Stimulated activated naive CD8-positive, alpha-beta T cell treated with anti-CD3 and anti-CD28 coated beads, Interleukin-15, Interleukin-2, amounts not matched to agents 100 ng/mL and 50 ng/mL, for 24 hours (primary cell): ENCODE data around the gene TNS1.

ENCODE experiments used
- H3K27ac Mint-ChIP-seq: one replicate; pipeline ENCODE4 v1.8.0; 2021; ENCODE audit warnings: mild to moderate bottlenecking, mixed read lengths
- H3K27me3 Mint-ChIP-seq: one replicate; pipeline ENCODE4 v1.8.0; 2021; ENCODE audit warnings: mixed read lengths
- H3K36me3 Mint-ChIP-seq: one replicate; pipeline ENCODE4 v1.8.0; 2021; ENCODE audit warnings: low read depth, mixed read lengths
- H3K4me1 Mint-ChIP-seq: one replicate; pipeline ENCODE4 v1.8.0; 2021; ENCODE audit warnings: low read depth, mixed read lengths
- H3K4me3 Mint-ChIP-seq: one replicate; pipeline ENCODE4 v1.8.0; 2021; ENCODE audit warnings: mild to moderate bottlenecking, mixed read lengths
- H3K9me3 Mint-ChIP-seq: one replicate; pipeline ENCODE4 v1.8.0; 2021; ENCODE audit warnings: mixed read lengths

TNS1 gene

DNA sequence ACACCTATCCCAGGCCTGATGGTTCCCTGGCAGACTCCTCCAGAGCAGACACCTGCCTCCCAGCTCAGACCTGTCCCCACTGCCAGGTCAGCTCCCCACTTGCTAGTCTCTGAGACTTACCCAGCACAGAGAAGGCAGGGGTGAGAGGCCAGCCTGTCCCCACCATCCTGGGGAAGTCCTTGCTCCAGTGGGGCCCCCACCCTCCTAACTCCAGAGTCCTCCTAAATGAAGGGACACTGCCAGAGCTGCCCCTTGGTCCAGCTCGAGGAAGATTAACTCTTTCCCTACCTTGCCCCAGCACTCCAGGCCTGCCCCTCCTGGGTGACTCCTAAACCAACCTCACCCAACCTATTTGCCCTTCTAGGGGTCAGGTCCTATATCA, 30.4 kb upstream of the TNS1 start:
- Mint-ChIP-seq H3K4me1 (peaks cover 7% of the 10 kb centered on the region), H3K27ac (no peak overlapping the region), H3K4me3 (no peak overlapping the region), H3K9me3 (no peaks in the 10 kb centered on the region), H3K27me3 (peaks cover 10% of the 10 kb centered on the region), H3K36me3 (no peaks in the 10 kb centered on the region)

DNA sequence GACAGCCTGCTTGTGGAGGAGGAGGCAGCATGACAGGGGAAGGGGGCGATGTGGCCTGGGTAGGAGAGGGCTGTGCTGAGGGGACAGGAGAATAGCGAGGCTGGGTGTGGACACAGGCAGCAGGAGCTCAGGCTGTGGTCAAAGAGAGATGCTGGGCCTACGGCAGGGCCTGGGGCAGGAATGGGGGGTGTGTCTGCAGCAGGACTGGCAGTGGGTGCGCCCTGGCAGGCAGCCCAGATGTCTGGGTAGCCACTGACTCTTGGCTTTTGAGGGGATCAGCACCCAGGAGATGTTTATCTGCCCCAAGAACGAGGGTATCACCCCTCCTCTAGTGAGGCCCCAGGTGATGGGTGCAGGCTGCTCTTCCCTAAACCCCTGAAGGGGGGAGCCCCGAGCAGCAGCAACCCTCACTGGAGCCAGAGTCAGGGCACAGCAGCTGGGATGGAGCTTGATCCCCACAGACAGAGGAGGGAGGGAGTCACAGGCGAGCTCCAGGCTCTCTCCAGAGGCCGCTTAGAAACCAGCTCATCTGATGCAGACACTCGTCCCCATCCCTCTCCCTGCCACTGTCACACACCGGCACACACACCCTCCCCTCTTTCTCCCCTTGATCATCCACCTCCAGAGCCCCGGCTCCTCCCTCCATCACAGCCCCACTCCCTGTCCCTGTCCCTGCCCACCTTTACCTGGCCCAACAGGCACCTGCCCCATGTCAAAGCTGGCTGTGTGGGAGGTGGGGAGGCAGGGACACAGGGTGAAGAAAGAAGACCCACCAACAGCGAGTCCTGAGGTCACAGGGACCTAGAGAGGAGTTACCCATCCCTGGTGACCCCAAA, 29.8 kb upstream of the TNS1 start:
- H3K9me3 Mint-ChIP-seq, result no peaks in the 10 kb centered on the region
- H3K27me3 Mint-ChIP-seq, result peaks cover 3% of the 10 kb centered on the region
- no peak overlapping the region for H3K27ac Mint-ChIP-seq
- H3K36me3 Mint-ChIP-seq, result no peaks in the 10 kb centered on the region
- no peak overlapping the region for H3K4me3 Mint-ChIP-seq
- H3K4me1 Mint-ChIP-seq, result peaks cover 7% of the 10 kb centered on the region

DNA sequence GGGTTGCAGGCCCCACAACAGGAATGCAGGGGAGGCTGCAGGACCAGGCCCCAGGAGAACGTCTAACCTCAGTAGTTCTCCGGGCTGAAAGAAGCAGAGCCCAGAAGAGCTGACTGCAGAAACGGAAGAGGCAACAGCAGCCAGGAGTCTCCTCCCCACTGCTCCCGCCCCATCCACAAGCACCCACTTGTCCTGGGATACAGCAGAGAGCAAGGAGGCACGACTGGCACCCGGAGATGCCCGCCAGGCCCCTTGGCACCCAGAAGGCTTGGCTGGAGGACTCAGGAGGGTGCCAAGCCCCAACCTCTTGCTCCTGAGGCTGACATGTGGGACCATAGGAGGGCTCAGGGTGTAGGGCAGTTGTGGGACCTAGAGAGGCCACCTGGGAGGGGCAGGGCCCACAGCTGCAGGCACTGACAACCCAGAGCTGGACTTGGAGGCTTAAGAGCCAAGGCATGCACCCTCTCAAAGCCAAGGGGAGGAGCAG, 29.0 kb upstream of the TNS1 start:
- peaks cover 7% of the 10 kb centered on the region for H3K4me1 Mint-ChIP-seq
- H3K27ac Mint-ChIP-seq, result no peak overlapping the region
- no peaks in the 10 kb centered on the region for H3K36me3 Mint-ChIP-seq
- H3K4me3 Mint-ChIP-seq, result no peak overlapping the region
- H3K27me3 Mint-ChIP-seq, result no peaks in the 10 kb centered on the region
- H3K9me3 Mint-ChIP-seq, result no peaks in the 10 kb centered on the region

DNA sequence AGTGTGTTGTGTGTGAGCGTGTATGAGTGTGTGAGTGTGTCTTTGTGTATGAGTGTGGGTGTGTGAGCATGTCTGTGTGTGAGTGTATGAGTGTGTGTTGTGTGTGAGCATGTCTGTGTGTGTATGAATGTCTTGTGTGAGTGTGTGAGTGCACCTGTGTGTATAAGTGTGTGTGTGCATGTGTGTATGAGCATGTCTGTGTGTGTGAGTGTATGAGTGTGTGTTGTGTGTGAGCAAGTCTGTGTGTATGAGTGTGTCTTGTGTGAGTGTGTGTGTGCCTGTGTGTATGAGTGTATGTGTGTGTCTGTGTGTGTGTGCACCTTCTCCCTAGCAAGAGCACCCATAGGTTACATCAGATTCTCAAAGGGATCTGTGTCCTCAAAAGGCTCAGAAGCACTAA, 28.5 kb upstream of the TNS1 start:
- Mint-ChIP-seq H3K27ac (no peak overlapping the region), H3K9me3 (no peaks in the 10 kb centered on the region), H3K27me3 (no peaks in the 10 kb centered on the region), H3K4me1 (peaks cover 7% of the 10 kb centered on the region), H3K36me3 (no peaks in the 10 kb centered on the region), H3K4me3 (no peak overlapping the region)

DNA sequence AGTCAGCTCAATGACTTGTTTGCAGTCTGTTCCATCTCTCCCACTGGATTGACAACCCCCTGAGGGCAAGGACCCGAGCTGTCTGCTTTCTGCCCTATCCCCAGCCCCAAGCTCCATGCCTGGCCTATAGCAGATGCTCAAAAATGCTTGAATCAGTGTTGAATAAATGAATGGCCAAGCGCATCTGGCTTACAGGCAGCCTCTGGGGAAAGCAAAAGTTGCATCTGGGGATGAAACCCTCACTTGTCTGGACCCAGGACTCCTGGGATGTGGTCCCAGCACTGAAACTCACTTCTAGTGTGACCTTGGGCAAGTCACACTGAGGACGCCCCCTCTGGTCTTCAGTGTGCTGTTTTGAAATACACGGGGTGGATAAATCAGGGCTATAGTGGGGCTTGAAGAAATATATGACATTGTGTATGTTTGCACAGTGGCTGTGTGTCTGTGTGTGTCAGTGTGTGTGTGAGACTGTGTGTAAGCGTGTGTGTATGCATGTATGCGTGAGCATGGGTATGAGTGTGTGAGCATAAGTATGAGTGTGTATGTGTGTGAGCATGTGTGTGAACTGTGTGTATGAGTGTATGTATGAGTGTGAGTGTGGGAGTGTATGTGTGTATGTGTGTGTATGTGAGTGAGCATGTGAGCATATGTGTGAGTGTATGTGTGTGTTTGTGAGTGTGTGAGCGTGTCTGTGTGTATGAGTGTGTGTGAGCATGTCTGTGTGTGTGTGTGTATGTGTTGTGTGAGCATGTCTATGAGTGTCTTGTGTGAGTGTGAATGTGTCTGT, 27.8 kb upstream of the TNS1 start:
- no peak overlapping the region for H3K4me3 Mint-ChIP-seq
- no peaks in the 10 kb centered on the region for H3K27me3 Mint-ChIP-seq
- H3K36me3 Mint-ChIP-seq, result no peaks in the 10 kb centered on the region
- H3K4me1 Mint-ChIP-seq, result peaks cover 7% of the 10 kb centered on the region
- H3K9me3 Mint-ChIP-seq, result no peaks in the 10 kb centered on the region
- no peak overlapping the region for H3K27ac Mint-ChIP-seq

DNA sequence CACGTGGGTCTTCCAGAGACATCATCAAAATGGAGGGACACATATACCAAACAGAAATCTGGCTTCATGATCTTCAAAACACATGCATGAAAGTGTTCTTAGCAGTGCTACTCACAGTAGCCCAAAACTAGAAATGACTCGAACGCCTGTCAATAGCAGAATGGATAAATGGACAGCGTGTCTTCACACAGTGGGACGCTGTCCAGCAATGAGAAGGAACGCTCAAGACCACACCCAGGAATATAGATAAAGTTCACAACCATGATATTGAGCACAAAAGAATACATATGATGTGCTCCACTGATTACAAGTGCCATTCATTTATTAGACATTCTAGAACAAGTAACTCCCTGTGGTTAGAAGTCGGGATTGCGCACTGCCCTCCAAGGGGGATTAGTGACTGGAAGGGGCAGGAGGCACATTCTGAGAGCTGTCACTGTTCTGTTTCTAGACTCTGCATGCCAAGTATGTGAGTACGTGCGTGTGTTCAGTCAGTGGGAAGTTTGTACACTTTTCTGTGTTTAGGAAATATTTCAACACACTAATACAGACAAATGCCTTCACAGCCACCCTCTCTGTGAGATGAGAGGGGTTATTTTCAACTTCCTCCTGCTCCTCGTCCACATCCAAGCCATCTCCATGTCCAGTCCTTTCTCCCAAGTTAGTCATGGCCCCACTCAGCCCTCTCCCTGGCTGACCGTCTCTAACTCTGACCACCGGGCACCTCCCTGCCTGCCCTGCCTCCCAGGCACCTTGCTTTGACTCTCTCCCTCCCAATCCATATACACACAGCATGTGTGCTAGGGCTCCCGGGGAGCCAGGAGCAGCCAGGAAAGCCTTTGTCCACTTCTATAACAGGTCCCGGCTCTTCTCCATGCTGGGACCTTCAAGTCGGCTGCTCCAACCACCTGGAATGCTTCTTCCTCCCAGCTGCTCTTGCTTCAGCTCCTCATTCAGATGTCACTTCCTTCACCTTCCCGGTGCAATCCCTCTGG, 26.9 kb upstream of the TNS1 start:
- no peaks in the 10 kb centered on the region for H3K9me3 Mint-ChIP-seq
- H3K27ac Mint-ChIP-seq, result no peak overlapping the region
- H3K4me1 Mint-ChIP-seq, result peaks cover 6% of the 10 kb centered on the region
- no peak overlapping the region for H3K4me3 Mint-ChIP-seq
- no peaks in the 10 kb centered on the region for H3K36me3 Mint-ChIP-seq
- H3K27me3 Mint-ChIP-seq, result no peaks in the 10 kb centered on the region

DNA sequence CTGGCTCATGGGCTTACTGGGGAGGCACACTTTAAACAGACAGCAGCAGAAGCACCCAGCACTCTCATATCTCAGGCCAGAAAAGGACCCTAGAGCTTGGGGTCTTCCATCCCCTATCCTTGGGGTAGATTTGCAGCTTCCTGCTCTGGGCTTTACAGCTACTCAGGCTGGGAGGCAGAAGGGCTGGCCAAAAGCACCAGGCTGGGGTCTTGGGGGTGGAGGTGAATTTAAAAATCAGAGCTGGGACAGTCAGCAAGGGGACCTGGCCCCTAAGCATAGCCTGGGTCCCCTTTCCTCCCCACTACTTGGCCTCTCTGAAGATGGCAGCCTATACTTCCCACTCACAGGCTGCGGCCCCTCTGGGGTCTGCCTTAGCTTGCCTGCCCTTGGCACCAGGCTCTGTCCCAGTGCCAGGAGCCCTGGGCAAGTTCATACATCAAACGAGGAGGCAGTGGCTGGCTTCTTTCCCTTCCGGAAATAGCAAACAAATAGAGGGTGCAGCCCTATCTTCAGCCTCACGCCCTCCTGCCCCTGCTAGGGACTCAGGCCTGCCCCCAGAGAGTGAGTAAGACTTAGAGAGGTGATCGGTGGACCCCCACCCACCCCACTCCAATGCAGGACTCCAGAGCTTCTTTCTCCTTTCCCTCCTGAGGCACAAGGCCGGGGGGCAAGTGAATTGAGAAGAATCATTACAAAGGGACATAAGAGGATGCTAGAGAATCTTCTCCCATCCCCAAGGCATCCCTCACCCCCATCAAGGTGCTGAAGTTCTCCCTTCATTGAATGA, 26.0 kb upstream of the TNS1 start:
- Mint-ChIP-seq H3K27ac (no peak overlapping the region), H3K4me1 (no peaks in the 10 kb centered on the region), H3K4me3 (no peak overlapping the region), H3K36me3 (no peaks in the 10 kb centered on the region), H3K27me3 (no peaks in the 10 kb centered on the region), H3K9me3 (no peaks in the 10 kb centered on the region)

DNA sequence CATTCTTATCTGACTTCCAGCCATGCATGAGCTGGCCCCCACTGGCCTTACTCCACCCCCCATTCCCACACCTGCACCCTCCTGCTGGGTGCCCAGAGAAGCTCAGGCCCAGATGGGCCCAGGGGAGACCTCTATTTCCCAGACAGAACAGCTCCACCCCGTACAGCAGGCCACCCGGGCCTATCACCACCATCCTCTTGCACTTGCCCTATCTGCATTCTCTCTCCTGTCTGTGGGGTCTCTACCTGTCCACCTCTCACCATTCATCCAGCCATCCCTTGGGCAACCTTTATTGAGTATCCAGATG, 25.3 kb upstream of the TNS1 start:
- no peak overlapping the region for H3K4me3 Mint-ChIP-seq
- H3K4me1 Mint-ChIP-seq, result no peaks in the 10 kb centered on the region
- no peaks in the 10 kb centered on the region for H3K27me3 Mint-ChIP-seq
- no peak overlapping the region for H3K27ac Mint-ChIP-seq
- H3K36me3 Mint-ChIP-seq, result no peaks in the 10 kb centered on the region
- H3K9me3 Mint-ChIP-seq, result no peaks in the 10 kb centered on the region

DNA sequence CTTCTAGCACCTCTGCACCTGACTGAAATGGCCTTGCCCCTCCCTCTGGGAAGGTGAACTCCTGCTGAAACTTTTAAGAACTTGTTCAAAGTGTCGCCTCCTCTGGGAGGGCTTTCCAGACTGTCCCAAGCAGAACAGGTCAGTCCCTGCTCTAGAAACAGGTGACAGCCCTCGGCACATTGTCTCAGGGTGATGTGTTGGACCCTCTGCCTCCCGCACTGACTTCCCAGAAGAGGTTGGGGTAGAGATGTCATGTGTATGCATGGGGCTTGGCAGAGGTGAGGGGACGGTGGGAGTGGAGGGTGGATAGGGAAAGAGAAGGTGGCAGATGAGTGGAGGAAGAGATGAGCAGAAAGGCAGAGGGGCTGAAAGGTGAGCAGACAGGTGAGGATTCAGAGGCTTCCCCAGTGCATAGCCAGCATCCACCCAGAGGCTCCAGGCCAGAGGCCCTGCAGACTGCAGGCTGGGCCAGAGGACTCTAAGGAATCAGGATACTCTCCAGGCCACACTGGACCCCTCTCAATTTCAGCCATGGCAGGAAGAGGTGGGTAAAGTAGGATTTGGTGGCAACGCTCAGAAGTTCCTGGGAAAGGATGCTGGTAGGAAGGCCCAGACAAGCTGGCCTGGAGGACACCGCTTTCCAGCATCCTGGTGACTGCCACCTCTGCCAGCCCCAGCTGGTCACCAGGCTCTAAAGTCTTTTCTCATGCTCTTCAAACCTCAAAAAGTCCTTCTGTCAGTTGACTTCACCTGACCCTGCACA, 24.8 kb upstream of the TNS1 start:
- Mint-ChIP-seq H3K4me3 (no peak overlapping the region), H3K36me3 (no peaks in the 10 kb centered on the region), H3K4me1 (no peaks in the 10 kb centered on the region), H3K27ac (no peak overlapping the region), H3K9me3 (no peaks in the 10 kb centered on the region), H3K27me3 (no peaks in the 10 kb centered on the region)

DNA sequence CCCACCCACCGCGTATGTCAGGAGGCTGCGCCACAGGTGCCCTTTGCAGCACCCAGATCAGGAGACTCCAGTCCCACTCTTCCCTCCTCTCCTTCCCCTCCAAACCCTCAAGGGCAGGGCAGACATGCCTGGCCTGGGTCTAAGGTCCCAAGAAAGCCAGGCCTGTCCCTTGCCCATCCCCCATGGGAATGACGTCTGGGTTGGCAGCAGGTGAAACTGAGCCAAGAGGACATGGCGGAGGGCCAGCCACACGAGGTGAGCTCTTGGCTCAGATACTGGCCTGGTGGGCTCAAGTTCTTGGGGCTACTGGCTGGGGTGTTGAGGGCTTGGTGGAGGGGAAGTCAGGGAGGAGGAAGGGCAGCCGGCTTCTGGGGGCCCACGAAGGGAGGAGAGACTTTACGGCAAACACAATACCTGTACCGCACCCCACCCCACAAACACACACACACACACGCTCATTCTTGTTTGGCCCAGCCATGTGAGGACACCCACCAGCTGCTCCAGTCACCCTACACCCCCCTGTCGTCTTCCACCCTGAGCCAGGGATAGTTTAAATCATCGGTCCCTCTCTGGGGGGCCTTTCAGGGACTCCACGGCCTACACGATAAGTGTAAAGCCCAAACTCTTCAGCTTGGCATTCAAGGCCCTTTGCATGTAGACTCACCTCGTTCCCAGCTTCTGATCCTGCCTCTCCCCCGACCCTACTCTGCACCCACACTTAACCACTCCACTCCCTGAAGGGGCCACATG, 24.1 kb upstream of the TNS1 start:
- Mint-ChIP-seq H3K4me3 (no peak overlapping the region), H3K4me1 (no peaks in the 10 kb centered on the region)

DNA sequence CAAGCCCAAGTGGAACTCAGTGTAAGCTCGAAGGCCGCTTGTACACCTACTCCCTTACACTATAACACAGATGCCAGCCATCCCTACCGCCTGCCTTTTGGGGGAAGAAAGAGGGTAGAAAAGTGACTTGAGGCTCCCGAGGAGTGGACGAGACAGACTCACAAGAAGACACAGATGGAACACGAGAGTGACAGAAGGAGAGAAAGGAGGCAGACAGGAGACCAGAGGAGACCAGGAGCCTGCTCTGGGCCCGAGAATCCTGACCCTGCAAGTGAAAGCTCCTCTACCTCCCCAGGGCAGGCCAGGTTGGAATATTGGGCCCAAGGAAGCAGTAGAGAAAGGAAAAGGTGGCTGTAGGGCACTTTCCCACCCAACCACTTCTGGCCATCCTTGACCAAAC, 23.4 kb upstream of the TNS1 start:
- Mint-ChIP-seq H3K36me3 (no peaks in the 10 kb centered on the region), H3K27ac (no peak overlapping the region), H3K9me3 (no peaks in the 10 kb centered on the region), H3K4me1 (no peaks in the 10 kb centered on the region), H3K27me3 (no peaks in the 10 kb centered on the region), H3K4me3 (no peak overlapping the region)

More for the DNA sequence above, 24.1 kb upstream of the TNS1 start:
- Mint-ChIP-seq H3K27ac (no peak overlapping the region), H3K27me3 (no peaks in the 10 kb centered on the region), H3K36me3 (no peaks in the 10 kb centered on the region), H3K9me3 (no peaks in the 10 kb centered on the region)

DNA sequence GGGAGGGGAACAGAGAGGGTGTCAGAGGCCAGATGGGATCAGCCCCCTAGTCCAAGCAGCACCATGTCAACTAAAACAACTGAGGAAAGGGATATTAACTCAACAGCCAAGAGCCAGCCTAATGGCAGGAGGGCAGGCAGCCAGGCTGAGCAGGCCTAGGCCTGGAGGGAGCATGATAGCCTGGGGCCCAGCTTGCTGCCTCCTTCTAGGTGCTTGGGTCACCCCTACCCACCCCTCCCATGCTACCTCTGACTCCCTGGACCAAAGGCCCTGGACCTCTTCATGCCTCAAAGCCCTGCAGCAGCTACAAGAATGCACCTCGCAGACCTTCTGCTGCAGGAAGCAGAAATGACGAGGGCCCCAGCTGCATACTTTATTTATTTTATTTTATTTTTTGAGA, 22.1 kb upstream of the TNS1 start:
- H3K36me3 Mint-ChIP-seq, result no peaks in the 10 kb centered on the region
- no peak overlapping the region for H3K27ac Mint-ChIP-seq
- no peak overlapping the region for H3K4me3 Mint-ChIP-seq
- no peaks in the 10 kb centered on the region for H3K9me3 Mint-ChIP-seq
- H3K4me1 Mint-ChIP-seq, result no peaks in the 10 kb centered on the region
- H3K27me3 Mint-ChIP-seq, result no peaks in the 10 kb centered on the region

DNA sequence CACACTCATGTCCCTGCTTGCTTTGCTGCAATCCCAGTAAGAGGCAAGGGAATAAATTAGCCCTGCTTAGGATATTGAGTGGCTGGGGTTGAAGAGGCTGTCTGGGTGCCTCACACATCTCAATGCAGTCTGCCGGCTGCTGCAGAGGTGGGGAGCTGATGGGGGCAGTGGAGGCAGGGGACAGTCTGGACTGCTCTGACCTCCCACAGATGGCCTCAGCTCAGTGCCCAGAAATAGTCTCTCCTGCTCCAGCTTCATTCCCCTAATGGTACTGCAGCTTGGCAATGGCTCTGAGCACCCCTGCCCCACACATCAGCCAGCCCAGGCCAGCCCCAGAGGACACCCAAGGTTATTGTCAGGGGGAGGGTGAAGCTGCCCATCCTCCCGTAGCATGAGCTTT, 21.5 kb upstream of the TNS1 start:
- Mint-ChIP-seq H3K9me3 (no peaks in the 10 kb centered on the region), H3K36me3 (no peaks in the 10 kb centered on the region), H3K27me3 (no peaks in the 10 kb centered on the region), H3K4me3 (no peak overlapping the region), H3K4me1 (no peaks in the 10 kb centered on the region), H3K27ac (no peak overlapping the region)
